Type B pancreatic cell (in vitro differentiated cells): Measurements from ENCODE around the gene CCDC127. TPM values are rescaled to one million over a fixed set of nuclear protein-coding genes. Genes with fewer than 3 reads are reported as not detected.
"Not testable (repeated sequence)": the region's sequence is repeated elsewhere in the genome, so short reads cannot be mapped to it uniquely, and the experiment has no call there.

ENCODE experiments used
- DNase-seq: peaks from one replicate; pipeline ENCODE4 v3.0.0; 2021; ENCODE audit warnings: mixed read lengths; ENCODE audit not compliant: unreplicated experiment; ENCODE audit errors: extremely low spot score
- H3K27ac Mint-ChIP-seq: 2 replicates; pipeline ENCODE4 v1.8.0; 2021; ENCODE audit warnings: mild to moderate bottlenecking, mixed read lengths
- H3K27me3 Mint-ChIP-seq: 2 replicates; pipeline ENCODE4 v1.8.0; 2021; ENCODE audit warnings: mixed read lengths
- H3K36me3 Mint-ChIP-seq: 2 replicates; pipeline ENCODE4 v1.8.0; 2021; ENCODE audit warnings: mixed read lengths
- H3K4me1 Mint-ChIP-seq: one replicate; pipeline ENCODE4 v1.8.0; 2021; ENCODE audit warnings: mixed read lengths; ENCODE audit not compliant: unreplicated experiment
- H3K4me3 Mint-ChIP-seq: 2 replicates; pipeline ENCODE4 v1.8.0; 2021; ENCODE audit warnings: mild to moderate bottlenecking, mixed read lengths
- H3K9me3 Mint-ChIP-seq: 2 replicates; pipeline ENCODE4 v1.8.0; 2021; ENCODE audit warnings: mixed read lengths
- total RNA-seq: library from RNA; stranded (reverse); gene quantifications from 2 replicates; pipeline ENCODE4 v1.2.1, GENCODE V29; 2021; ENCODE audit warnings: low replicate concordance
- TF ChIP-seq, protein P1 (sequence below): fragments of 200-600 bp; sonication (generic); conservative IDR thresholded peaks from 2 replicates; pipeline ENCODE4 v1.5.0; 2021; ENCODE audit warnings: antibody characterized with exemption, mild to moderate bottlenecking

CCDC127 gene
- total RNA-seq, 1 donor from 2014 or later, result 10.8 TPM

GRCh38 chr5:197031-197430, 20.9 kb downstream of the CCDC127 start:
- peaks cover 16% of the 10 kb centered on the region for H3K4me1 Mint-ChIP-seq
- not testable (repeated sequence) for H3K27ac Mint-ChIP-seq, H3K9me3 Mint-ChIP-seq, H3K36me3 Mint-ChIP-seq, DNase-seq, H3K4me3 Mint-ChIP-seq, H3K27me3 Mint-ChIP-seq
- TF ChIP-seq, protein P1, sequence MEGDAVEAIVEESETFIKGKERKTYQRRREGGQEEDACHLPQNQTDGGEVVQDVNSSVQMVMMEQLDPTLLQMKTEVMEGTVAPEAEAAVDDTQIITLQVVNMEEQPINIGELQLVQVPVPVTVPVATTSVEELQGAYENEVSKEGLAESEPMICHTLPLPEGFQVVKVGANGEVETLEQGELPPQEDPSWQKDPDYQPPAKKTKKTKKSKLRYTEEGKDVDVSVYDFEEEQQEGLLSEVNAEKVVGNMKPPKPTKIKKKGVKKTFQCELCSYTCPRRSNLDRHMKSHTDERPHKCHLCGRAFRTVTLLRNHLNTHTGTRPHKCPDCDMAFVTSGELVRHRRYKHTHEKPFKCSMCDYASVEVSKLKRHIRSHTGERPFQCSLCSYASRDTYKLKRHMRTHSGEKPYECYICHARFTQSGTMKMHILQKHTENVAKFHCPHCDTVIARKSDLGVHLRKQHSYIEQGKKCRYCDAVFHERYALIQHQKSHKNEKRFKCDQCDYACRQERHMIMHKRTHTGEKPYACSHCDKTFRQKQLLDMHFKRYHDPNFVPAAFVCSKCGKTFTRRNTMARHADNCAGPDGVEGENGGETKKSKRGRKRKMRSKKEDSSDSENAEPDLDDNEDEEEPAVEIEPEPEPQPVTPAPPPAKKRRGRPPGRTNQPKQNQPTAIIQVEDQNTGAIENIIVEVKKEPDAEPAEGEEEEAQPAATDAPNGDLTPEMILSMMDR, result peak; percentile 41

GRCh38 chr5:196350-196749, 21.6 kb downstream of the CCDC127 start:
- TF ChIP-seq, protein P1, result no peak
- Mint-ChIP-seq H3K4me3 (no peak overlapping the region), H3K27ac (no peak overlapping the region), H3K36me3 (no peaks in the 10 kb centered on the region), H3K27me3 (no peaks in the 10 kb centered on the region), H3K9me3 (no peaks in the 10 kb centered on the region), H3K4me1 (peaks cover 10% of the 10 kb centered on the region)
- no peak for DNase-seq

DNA sequence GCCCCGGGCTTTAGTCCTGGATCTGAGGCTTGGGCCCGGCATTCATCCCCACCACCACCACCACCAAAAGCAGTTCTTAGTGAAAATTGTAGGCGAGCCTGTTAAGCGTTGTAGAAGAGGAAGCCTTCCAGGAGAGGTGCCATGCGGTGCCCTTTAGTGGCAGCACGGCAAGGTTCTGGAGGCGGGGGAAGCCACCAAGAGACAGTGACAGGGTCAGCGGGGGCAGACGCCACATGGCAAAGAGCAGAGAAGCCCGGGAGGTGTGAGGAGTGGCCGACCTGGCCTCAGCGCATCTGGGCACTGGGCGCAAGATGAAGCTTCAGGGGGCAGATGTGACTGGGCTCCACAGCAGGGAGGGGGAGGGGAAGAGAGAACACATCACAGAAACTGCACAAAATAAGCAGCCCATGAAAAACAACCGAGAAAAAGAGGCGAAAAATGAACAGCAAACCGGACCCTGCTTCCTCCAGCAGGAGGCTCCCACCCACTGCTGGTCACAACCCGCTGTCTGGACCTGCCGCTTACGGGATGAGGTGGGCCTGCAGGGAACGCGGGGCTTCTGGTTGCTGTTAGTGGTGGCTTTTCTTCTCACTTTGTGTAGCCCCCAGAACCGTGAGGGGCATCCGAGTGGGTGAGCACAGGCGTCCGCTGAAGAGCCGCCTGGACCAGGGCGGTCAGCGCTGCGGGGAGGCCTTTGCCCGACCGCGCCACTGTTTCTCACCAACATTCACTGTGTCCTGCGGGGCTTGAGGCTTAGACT, 22.4 kb downstream of the CCDC127 start:
- H3K36me3 Mint-ChIP-seq, result no peaks in the 10 kb centered on the region
- no peaks in the 10 kb centered on the region for H3K9me3 Mint-ChIP-seq
- no peaks in the 10 kb centered on the region for H3K27me3 Mint-ChIP-seq
- no peak overlapping the region for H3K4me3 Mint-ChIP-seq
- DNase-seq, result no peak
- peaks cover 6% of the 10 kb centered on the region for H3K4me1 Mint-ChIP-seq
- TF ChIP-seq, protein P1, result peak; percentile 26
- no peak overlapping the region for H3K27ac Mint-ChIP-seq

DNA sequence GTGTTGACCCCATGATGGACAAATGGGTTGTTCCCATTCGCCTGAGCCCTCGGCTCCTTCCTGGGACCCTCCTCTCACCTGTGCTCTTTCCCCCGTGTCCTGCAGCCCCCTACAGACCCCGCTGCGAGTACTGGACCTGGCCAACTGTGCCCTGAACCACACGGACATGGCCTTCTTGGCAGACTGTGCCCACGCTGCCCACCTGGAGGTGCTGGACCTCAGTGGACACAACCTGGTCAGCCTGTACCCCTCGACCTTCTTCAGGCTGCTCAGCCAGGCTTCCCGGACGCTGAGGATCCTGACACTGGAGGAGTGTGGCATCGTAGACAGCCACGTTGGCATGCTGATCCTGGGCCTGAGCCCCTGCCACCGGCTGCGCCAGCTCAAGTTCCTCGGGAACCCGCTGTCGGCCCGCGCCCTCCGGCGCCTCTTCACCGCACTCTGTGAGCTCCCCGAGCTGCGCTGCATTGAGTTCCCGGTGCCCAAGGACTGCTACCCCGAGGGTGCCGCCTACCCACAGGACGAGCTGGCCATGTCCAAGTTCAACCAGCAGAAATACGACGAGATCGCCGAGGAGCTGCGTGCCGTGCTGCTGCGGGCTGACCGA, 23.2 kb downstream of the CCDC127 start:
- Mint-ChIP-seq H3K27ac (no peak overlapping the region), H3K4me3 (no peak overlapping the region)

GRCh38 chr5:194102-194501, 23.9 kb downstream of the CCDC127 start:
- Mint-ChIP-seq H3K9me3 (no peaks in the 10 kb centered on the region), H3K36me3 (no peaks in the 10 kb centered on the region), H3K4me3 (no peak overlapping the region)

More for the DNA sequence above, 23.2 kb downstream of the CCDC127 start:
- peaks cover 12% of the 10 kb centered on the region for H3K4me1 Mint-ChIP-seq
- H3K27me3 Mint-ChIP-seq, result no peaks in the 10 kb centered on the region
- DNase-seq, result no peak
- no peaks in the 10 kb centered on the region for H3K36me3 Mint-ChIP-seq
- TF ChIP-seq, protein P1, result no peak
- no peaks in the 10 kb centered on the region for H3K9me3 Mint-ChIP-seq

More at GRCh38 chr5:194102-194501, 23.9 kb downstream of the CCDC127 start:
- Mint-ChIP-seq H3K4me1 (peaks cover 12% of the 10 kb centered on the region), H3K27ac (no peak overlapping the region), H3K27me3 (no peaks in the 10 kb centered on the region)
- TF ChIP-seq, protein P1, result no peak
- no peak for DNase-seq
